ENCODE data around the gene UTS2R. TPM values are rescaled to one million over a fixed set of nuclear protein-coding genes. Genes with fewer than 3 reads are reported as not detected.
"Not testable (repeated sequence)": the region's sequence is repeated elsewhere in the genome, so short reads cannot be mapped to it uniquely, and the experiment has no call there.

Gene UTS2R
- polyA plus RNA-seq, 5 donors, result 0.45 TPM; not detected in 4

DNA sequence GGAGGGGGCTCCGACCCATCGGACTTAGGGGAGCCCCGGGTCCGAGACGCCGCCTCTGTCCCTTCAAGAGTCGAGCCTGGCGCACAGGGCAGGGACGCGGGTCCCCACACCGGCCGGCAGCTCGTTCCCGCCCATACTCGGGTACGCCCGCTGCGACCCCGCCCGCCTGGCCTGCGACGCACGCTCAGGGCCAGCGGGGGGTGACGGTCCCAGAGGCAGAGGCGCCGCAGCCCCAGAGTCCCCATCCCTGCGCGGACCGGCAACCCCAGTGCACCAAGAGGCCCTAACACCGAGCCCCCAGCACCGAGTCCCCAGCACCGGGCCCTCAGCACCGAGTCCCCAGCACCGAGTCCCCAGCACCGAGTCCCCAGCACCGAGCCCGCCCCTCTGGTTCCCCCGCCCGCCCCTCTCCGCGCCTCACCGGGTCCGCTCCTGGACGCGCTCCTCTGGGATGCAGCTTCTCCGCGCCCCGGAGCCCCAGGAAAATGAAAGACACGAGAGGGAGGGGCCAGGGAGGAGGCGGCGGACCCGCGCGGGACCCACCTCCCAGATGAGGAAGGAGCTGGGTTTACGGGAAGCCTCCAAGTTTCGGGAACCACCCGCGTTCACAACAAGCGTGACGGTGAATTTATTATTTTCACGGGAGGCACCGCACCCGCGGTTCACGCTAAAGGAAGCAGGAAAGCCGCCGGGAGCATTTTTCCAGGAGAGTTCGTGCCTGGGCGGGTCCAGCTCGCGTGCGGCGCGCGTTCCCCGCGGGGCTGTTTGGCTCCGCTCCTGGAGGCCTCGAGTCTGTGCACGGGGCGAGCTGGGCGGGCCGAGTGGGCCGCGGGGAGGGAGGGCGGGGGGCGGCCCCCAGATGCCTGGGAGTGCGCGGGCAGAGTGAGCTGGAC lies 38.0 kb upstream of the UTS2R start, which contains the start of gene SECTM1:
Gene SECTM1 (minus strand): TSS at position 488 of the 893 bp plus-strand sequence. CDS start 6,526 bp downstream, outside the sequence.
- DNase-seq, result no peak

DNA sequence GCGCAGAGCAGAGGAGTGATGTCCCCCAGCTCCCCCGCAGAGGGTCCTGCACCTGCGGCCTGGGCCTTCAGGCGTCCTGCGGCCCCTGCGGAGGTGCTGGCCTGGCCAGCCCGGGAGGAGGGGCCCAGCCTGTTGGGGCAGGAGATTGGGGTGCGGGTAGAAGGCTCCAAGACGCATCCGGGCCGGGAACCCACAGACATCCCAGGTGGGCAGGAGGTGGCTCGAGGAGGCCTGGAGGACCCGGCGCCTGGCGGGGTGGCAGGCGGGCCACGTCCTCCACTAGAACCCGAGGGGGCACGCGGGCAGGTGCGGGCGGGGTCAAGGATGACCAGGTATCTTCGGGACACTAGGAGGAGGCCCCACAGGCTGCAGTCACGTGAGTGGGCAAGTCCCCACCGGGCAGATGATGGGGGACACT lies 37.4 kb upstream of the UTS2R start:
- DNase-seq, result no peak

DNA sequence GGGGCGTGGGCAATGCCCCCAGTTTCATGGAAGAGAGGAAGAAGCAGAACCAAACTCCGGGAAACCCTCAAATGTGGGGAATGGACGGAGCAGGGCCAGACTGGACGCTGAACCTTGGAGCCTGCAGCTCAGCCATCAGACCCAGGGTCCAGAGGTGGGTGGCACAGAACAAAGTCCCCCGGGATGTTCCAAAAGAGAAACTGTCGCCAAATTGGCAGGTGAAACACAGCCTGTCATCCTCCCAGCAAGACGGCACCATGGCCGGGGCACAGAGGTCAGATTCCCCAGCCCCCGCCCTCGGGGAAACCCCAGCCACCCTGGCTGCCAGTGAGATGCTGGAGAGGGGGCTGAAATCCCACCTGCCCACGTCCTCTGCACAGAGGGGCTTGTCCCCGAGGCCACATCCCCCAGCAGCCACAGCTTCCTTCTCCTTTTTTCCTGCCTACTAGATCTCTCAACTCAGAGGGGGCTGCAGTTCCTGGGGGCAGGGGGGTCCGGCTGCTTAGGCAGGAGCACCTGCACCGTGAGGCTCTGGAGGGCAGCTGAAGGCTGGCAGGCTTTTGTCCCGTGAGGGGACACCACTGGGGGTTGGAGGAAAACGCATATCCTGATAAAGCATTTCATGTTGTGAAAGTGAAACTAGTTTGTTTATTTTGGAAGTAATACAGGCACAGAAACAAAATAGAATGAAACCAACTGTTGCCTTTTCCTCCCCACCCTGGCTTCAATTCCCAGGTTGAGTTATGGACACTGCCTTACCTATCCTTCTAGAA lies 36.8 kb upstream of the UTS2R start:
- no peak for DNase-seq

DNA sequence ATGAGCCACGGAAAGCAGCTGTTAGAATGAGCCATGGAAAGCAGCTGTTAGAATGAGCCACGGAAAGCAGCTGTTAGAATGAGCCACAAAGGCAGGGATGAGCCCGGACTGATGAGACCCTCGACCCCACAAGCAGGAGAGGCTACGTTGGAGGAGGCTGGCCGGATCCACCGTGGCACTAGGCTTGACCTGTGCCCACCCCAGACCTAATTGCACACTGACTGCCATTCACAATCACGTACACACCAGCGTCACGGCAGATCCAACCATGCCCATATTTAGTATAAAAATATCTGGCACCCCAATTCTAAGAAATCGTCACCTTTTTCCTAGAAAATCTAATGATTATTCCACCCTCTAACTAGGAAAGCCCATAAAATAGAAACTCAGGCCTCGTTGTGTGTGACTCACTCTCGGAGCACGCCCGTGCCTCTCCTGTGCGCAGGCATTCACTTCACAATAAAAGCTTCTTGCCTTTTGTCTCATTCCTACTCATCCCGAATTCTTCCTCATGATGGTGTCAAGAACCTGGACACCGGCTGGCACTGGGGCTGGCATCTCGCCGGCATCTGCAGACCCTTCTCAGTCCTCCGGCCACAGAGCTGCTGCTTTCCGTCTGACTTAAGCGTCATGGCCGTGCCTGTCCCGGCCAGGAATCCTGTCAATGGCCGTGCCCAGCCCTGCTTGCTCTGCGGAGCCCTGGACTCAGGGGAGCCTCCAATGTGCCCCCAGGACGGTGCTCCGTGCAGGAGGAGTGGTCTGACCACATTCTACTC lies 32.5 kb upstream of the UTS2R start:
- no peak for DNase-seq

DNA sequence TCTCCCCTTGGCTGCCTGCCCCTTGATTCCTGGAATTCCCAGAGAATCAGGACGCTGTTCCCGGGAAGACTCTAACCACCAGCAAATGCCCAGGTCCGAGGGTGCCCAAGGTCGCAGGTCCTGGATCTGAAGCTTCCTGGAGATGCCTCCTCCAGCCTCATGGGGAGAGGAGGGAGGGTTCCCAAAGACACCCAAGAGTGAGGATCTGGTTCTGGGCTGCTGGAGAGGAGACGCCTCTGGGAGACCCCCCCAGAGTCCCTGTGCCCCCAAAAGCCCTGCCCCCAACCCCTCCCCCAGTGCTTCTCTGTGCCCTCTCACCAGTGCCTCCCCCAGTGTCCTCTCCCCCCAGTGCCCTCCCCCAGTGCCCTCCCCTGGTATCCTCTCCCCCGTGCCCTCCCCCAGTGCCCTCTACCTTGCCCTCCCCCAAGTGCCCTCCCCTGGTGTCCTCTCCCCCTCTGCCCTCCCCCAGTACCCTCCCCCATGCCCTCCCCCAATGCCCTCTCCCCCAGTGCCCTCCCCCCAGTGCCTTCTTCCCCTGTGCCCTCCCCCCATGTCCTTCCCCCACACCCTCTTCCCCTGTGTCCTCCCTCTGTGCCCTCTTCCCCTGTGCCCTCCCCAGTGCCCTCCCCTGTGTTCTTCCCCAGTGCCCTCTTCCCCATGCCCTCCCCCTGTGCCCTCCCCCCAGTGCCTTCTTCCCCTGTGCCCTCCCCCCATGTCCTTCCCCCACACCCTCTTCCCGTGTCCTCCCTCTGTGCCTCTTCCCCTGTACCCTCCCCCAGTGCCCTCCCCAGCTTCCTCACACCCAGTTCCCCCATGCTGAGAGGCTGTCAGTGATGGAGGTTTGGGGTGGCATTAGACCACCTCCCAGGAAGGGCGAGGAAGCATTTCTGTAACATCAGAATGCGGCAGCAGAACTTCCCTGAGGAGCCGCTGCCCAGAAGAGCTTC lies 31.7 kb upstream of the UTS2R start:
- no peak for DNase-seq

DNA sequence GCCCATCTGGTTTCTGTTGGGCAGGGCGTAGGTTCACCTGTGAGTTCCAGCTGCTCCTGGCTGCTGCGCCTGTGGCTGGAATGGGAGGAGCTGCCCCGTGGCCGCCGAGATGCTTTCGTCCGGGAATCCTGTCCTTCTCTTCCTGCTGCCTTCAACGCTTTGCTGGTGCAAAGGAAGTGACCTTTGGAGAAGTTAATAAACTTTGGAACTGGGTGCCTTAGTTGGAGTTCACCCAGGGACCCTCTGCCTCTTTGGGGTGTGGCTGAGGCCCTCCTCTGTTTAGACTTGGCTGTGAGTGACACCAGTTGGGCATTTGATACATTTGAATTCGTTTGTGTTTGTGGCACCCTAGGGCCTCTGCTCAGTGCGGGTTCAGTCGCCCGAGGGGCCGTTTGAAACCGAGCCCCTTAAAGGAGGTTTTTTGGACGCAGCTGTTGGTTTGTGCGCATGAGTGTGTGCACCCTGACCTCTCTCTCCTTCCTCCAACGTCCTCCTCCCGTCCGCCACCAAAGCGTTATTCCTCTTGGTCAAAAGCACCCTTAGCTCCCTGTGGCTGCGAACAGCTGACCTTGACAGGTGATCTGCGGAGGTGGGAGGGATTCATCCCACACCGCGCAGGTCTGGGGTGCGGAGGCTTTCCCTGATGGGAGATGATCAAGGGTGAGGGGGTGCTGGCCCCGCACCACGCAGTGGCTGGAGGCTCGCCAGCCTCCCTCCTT lies 29.0 kb upstream of the UTS2R start:
- DNase-seq, result no peak

DNA sequence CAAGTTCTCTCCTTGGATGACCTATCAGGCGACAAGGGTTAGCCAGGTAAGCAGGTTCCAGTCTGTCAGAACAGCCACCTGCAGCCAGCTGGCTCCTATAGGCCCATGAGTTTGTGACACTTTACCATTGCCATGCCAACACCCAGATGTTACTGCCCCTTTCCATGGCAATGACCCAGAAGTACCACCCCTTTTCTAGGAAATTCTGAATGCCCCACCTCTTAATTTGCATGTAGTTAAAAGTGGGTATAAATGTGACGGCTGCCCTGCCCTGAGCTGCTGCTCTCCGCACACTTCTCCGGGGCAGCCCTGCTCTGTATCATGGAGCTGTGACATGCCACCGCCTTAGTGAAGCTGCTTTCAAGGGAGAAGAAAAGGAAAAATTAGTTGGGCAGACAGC lies 28.0 kb upstream of the UTS2R start:
- DNase-seq, result no peak

DNA sequence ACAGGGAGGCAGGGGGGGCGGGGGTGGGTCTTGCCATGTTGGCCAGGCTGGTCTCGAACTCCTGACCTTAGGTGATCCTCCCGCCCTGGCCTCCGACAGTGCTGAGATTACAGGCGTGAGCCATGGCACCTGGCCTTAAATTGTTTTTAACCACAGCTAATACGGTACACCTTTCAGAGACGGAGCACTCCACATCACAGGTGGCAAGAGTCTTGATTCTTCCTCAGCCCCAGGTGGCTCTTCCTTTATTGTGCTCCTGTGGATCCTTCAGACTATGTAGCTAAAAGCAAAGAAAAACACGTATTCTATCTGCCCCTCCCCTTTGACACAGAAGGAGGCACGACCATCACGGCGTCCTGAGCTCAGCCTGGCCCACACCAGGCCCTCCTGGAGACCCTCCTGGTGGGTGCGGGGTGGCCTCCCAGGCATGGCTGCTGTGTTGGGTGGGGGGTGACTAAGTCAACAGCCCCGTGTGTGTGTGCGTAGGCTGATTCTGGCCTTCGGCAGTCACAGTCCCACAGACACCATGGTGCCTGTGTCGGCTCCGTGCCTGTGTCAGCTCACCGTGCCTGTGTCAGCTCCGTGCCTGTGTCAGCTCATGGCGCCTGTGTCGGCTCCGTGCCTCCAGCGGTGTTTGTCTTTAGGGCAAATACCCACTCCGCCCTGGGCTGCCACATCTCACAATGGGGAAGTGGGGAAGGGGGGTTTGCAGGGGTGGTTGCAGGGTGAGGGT lies 27.2 kb upstream of the UTS2R start:
- no peak for DNase-seq

DNA sequence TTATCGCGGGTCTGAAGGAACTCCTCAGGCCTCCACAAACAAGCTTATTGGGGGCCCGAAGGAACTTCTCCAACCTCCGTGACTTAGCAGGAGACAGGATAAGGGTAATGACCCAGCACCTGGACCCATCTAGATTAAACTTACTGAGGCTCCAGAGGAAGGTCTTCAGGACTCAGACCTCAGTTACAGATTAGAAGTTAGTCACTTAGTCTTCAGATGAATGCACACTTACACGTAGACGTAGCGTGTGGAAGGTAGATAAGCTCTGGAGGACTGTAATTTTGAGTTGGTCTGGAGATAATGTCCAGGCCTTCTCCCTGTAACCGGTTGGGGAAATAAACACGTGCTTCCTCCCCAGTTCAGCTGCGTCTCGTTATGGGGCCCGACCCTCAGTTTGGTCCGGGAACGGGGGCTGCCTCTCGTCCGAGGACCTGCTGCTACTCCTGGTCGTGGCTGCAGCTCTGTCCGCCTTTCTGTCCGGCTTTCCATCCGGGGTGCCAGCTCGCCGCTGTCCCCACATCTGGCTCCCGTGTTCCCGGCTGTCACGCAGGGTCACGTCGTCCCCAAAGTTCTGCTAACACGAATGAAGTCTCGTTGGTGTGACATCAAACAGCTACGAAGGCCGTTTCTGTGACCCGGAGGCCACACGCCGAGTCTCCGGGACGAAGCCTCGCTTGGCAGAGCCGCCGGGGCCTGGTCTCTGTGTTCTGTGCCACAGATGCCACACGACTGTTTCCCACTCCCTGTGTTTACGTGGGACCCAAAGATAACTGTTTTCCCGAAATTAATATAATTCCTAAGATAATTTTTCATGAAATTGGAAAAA lies 26.2 kb upstream of the UTS2R start:
- no peak for DNase-seq

DNA sequence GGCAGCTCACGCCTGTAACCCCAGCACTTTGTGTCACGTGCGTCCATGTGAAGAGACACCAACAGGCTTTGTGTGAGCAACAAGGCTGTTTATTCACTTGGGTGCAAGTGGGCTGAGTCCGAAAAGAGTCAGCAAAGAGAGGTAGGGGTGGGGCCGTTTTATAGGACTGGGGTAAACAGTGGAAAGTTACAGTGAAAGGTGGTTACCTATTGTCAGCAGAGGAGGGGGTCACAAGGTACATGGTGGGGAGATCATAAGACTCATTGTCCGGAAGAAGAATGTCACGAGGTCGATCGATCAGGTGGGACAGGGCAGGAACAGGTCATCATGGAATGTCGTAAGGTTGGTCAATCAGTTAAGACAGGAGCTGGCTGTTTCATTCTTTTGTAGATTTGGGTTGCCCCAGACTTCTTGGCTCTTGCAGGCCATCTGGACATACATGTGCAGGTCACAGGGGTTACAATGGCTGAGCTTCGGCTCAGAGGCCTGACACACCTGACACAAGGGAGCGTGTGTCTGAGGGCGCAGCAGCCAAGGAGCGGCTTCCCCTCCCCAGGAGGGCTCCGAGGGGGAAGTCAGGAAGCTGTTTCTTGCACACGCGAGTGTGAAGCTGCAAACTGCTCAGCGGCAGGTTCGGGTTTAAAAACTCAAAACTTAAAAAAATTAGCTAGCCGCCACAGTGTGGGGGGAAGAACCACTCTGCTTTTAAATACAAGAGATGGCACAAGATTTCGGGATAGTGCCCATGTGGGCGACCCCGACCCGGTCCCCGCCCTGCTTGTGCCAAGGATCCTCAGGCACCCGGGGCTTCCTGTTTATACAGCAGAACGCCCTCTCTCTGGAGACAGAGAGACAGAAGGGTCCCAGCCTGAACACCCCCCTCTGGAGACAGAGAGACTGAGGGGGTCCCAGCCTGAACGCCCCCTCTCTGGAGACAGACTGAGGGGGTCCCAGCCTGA lies 24.9 kb upstream of the UTS2R start:
- DNase-seq, result no peak

DNA sequence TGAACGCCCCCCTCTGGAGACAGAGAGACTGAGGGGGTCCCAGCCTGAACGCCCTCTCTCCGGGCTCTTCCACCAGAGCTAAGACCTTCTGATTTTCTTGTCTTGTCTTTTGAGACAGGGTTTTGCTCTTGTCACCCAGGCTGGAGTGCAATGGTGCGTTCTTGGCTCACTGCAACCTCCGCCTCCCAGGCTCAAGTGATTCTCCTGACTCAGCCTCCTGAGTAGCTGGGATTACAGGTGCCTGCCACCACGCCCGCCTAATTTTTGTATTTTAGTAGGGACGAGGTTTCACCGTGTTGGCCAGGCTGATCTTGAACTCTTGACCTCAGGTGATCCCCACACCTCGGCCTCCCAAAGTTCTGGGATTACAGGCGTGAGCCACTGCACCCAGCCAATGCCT lies 23.6 kb upstream of the UTS2R start:
- not testable (repeated sequence) for DNase-seq

DNA sequence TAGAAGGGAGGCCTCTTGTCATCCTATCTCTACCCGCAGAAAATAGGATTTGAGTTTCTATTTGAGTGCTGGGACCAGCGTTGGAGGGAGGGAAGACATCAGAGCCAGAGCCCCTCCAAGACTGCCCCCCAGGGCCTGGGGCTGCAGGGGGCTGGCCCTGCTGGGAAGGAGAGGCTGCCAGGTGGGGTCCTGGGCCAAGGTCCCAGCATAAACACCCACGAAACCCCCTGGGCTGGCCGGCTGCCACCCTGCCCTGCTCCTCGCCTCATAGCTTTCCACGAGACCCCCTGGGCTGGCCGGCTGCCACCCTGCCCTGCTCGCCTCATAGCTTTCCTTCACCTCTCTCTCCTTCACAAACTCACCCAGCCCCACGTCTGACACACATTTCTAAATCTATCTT lies 23.1 kb upstream of the UTS2R start:
- no peak for DNase-seq

DNA sequence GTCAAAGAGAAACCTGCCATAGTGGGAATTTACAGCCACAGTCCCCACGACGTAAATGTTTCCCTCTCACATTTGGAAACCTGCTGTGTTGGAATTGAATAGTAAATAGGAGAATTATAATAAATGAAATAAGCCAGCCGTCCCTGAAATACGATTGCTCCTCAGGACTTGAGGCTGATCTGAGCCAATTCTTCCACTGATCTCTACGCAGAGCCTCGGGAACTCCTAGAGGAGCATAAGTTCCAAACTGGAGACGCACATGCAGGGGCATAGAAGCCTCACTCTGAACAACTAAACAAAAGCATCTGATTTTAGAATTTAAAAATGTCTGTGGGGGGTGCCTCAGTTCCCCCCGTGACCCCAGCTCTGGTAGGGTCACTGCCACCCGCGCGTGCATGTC lies 22.7 kb upstream of the UTS2R start:
- no peak for DNase-seq

DNA sequence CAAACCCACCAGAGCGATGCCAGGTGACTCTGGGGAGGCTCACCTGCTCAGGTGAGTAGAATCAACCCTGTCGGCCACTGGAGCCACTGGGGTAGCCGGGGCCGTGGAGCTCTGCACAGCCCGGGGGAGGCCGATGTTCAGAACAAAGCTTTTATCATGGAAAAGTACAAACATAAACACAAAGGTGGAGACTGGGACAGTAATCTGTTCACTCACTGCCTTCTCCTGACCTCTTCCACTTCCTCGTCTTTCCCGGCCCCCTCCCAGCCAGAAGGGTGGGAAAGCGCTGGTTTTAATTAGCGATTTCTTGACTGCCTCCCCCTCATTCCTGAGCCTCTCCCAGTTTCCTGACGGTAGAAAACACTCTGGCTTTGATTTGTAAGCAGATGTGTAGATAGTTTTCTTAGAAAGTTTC lies 22.3 kb upstream of the UTS2R start:
- DNase-seq, result no peak

DNA sequence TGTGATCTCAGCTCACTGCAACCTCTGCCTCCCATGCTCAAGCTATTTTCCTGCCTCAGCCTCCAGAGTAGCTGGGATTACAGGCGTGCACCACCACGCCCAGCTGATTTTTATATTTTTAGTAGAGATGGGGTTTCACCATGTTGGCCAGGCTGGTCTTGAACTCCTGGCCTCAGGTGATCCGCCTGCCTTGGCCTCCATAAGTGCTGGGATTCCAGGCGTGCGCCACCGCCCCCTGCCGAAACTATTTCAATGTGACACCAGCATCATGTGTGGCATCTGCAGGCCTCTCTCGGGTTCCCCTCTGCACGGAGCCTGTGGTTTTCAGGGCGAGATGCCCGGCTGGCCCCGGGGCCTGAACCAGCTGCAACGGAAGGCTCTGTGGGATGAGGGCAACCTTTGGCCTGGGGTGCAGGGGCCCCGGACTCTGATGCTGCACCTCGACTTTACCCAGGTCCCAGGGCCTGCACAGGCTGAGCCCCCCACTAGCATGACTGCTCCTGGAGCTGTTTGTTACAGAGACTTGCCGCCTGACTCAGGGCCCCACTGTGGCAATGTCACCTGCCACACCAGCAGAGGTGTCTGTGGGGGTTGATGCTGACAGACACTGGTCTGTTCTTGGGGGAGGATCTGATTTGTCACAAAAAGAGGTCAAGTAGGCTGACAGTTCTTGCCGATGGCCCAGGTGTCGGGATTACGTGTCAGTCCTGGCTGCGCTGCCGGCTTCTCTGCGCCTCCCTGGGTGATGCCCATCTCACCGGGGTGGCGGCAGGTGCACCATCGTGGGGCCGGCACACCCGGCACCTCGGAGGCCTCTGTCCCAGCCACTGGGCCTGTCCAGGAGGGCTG lies 21.2 kb upstream of the UTS2R start:
- DNase-seq, result no peak

DNA sequence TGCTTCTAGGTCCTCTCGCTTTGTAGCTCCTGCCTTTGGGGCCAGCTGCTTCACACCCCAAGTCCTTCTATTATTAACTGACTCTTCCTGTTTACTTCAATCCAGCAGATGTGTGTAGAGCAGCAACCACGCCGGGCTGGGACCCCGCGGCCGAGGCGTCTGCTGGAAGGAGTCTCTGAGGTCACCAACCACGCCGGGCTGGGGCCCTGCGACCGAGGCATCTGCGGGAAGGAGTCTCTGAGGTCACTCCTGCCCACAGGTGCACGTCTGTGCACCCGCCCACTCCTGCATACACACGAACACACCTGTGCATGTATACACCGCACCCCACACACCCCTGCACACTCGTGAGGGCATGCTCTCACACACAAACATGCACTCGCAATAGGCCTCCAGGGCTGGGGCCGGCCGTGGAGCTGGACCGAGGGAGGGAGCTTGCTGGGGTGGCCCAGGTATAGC lies 20.3 kb upstream of the UTS2R start:
- no peak for DNase-seq
